Stimulated activated CD8-positive, alpha-beta memory T cell treated with anti-CD3 and anti-CD28 coated beads, Interleukin-7, amount 100 ng/mL, for 1 hour (primary cell): ENCODE data around the gene WWC1.

Source experiments
- DNase-seq, 2 donors: peaks; one replicate each; pipeline ENCODE4 v3.0.0-alpha.2; 2020; ENCODE audit warnings: low read depth in 2 of 2

WWC1 gene

GRCh38 chr5:168486136-168486879, 194.9 kb downstream of the WWC1 start, which contains the start of gene RARS1:
RARS1 (plus strand) TSS chr5:168486471; CDS start chr5:168486499, 28 bp downstream.
- DNase-seq, result peak; percentile 75 to 76

- no peak for DNase-seq
Measured at GRCh38 chr5:168489059-168489458, 197.6 kb downstream of the WWC1 start.

- DNase-seq, result no peak
Measured at GRCh38 chr5:168494057-168494555, 202.7 kb downstream of the WWC1 start.

- no peak for DNase-seq
Measured at GRCh38 chr5:168502563-168503237, 211.3 kb downstream of the WWC1 start.

GRCh38 chr5:168513861-168514428, 222.5 kb downstream of the WWC1 start:
- no peak for DNase-seq
